Measurements from ENCODE around the gene NUB1.

Gene NUB1

DNA sequence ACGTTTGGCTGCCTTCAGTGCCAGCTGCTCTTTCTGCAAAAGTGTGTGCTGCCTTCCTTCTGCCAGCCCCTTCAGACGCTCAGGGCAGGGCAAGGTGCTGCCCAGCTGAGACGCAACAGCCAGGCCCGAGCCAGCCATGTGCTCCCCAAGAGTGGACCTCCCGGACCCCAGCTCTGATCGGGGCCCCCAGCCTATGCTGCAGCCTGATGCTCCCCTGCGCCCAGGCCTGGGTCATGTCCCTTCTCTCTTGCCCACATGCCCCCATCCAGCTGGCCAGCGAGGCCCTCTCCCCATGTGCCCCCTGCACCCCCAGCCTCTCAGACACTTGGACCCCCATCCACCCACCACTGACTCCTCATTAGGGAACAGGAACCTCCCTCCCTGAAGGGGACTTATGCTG is 50.4 kb downstream of the NUB1 start:
- no peak for DNase-seq

DNA sequence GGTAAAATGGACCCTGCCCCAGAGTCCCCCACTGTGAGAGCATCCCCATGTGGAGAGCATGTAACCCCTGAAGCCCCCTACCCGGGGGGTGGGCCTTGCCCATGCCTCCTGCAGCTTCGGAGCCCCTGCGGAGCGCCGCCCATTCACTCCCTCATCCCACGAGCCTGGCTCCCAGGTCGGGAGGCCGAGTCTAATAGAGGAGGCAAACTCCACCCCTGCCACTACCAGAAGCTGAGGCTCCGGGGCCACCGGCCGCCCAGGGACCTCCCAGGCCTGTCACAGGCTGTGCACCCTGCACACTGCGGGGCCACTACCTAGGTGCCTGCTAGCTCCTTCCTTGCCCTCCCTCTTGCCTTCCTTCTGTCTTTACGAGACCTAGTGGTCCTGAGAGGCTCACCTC is 50.8 kb downstream of the NUB1 start:
- DNase-seq, result no peak

GRCh38 chr7:151393031-151393977 is 51.7 kb downstream of the NUB1 start:
- DNase-seq, result peak; percentile 2

- no peak for DNase-seq
Measured at GRCh38 chr7:151394076-151395035, 52.7 kb downstream of the NUB1 start.

DNA sequence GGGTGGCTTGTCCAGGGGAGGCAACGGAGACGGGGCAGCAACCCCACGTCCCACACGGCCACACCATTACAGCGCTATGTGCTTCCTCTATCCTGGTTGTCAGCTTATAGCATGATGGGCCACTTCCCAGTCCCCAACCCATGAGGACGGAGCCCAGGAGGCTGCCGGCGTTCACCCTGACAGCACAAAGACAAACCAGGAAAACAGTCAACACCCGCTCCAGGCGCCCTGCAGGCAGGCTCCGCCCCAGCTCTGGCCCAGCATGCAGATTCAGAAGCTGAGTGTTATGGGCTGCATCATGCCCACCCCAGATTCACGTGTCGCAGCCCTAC is 53.4 kb downstream of the NUB1 start:
- DNase-seq, result peak; percentile 1

DNA sequence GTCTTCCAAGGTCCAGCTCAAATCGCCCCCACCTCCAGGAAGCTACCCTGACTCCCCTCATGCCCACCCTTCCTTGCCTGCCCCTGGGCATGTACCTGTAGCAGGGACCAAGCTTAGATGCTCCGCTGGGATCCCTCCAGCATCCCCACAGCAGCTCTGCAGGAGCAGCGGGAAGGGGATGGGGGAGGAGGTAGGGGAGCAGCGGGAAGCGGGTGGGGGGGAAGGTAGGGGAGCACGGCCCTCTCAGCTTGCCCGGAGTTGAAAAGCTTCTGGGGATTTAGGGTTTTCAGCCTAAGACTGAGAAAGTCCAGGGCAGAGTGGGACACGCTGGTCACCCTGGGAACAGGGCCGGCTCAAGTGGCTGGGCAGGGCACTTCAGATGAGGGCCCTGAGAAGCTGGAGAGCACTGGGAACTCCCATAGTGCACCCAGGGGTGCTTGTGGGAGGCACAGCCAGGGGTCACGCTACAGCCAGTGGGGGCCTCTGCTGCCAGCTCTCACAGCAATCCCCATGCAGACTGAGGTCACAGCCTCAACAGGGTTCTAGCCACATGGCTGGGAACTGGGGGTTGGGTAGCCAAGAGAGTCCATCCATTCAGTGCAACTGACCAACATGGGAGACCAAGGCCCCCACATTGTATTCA is 54.8 kb downstream of the NUB1 start:
- no peak for DNase-seq

DNA sequence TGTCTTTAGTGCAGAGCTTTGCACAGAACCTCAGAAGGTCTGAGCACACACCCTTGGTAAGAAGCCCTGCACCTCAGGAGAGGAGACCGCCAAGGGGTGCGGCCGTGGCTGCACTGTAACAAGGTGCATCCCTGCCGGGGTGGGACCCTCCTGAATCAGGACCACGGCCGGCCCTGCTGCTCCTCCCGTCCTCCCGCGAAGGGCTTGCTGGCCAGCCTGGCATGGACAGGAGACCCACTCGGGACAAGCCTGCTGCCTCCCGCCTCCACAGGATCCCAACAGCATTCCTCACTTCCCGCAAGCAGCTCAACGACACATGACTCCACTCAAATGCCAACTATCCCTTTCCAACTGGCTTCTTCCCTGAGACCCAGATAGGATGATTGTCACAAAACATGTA is 55.4 kb downstream of the NUB1 start:
- no peak for DNase-seq

DNA sequence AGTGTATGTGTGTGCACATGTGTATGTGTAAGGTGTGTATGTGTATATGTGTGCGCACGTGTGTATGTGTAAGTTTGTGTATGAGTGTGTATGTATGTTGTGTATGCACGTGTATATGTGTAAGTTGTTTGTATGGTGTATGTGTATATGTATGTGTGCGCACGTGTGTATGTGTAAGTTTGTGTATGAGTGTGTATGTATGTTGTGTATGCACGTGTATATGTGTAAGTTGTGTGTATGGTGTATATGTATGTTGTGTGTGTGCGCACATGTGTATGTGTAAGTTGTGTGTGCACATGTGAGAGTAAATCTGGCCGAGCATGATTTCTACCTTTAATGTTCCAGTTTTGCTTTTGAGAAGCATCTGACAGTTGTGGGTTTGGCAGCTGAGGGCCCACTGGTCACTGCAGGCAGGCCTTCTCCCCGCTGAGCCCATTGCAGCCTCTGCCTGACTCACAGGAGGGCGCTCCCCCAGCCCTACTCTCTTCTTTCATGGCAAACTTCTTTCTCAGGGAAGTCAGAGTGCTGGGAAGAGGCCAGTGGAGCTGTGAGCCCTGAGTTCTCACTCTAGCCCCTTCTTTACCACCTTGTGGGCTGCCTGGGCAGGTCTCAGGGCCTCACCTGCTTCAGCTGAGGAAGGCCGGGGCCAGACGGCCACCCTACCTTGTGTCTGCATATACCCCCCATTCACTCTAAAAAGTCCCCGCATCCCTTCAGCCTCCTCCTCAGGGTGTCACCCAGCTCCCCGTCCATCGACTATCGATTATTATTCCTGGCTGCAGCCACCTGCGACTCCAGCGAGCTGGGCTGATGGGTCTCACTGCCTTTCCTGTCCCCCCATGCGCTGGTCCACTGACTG is 57.1 kb downstream of the NUB1 start:
- DNase-seq, result no peak

- DNase-seq, result no peak
Measured at GRCh38 chr7:151399305-151399601, 57.6 kb downstream of the NUB1 start.

GRCh38 chr7:151399906-151400305 is 58.3 kb downstream of the NUB1 start:
- DNase-seq, result no peak

DNA sequence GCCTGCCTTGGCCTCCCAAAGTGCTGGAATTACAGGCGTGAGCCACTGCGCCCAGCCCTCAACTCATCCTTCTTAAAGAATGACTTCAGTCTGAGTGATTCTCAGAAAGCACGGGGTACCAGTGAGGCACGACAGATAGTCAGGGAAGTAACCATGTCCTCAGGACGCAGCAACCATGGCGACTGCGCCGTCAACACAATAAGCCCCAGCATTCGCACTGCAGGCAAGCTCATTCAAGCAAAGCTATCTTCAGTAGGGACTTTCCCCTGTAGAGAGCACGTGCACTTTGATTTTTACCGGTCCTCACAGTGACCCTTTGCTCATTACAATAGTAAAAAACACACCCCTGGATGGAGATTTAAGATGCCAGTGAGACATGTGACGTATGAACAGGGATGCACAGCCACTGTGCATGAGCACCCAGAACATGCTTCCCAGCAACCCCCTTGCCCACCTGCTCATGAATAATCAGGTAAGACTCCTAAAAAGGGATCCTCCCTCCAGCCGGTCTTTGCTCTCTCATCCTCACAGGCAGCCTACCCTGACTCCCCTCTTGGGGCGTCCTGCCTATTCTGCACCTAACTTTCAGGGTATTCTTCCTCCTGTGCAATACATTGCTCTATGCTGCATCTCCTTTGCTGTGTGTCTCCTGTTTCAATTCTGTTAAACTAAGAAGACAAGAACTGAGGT is 59.2 kb downstream of the NUB1 start:
- no peak for DNase-seq

DNA sequence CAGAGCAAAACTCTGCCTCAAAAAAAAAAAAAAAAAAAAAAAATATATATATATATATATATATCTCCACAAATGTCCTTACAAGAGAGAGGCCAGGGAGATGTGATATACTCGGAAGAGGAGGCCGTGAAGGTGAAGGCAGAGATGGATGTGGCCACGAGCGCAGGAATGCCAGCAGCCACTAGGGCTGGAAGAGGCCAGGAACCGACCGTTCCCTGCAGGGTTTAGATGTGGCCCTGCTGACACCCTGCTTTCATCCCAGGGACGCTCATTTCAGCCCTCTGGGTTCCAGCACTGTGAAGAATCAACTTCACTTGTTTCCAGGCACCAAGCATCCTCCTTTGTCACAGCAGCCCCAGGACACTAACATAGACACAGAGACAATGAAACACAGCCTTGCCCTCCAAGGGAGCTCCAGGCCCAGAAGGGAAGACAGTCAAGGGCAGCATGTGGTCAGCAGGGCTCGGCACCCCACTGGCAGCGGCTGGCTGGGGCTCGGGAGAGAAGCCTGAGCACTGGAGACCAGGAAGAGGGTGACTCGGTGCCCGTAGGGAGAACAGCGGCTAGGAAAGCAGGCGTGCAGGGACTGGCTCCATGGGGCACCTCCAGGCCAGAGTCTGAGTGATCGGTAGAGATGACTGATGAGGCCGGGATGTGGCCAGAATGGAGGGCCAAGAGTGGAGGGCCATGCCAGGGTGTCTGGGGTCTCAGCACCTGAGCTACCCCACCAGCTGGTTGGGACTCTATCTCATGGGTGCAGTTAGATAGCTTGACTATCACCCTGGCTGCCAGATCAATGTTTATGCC is 60.6 kb downstream of the NUB1 start:
- no peak for DNase-seq

DNA sequence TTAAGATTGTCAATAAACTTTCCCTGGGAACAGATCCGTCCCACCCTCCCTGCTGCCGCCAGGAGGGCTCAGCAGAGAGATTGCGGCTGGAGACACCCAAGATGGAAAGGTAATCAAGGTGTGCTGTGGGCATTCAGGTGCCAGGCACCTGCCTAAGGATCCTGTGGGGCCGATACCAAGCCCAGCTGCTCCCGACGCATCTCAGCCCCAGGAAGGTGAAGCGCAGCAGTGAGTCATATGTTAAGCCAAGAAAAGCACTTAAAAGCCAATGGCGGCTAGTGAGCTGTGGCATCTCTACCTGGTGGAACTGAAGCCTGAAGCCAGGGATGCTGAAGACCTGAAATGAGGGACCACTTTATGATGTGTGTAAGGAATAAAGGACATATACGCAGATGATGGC is 62.2 kb downstream of the NUB1 start:
- DNase-seq, result no peak

DNA sequence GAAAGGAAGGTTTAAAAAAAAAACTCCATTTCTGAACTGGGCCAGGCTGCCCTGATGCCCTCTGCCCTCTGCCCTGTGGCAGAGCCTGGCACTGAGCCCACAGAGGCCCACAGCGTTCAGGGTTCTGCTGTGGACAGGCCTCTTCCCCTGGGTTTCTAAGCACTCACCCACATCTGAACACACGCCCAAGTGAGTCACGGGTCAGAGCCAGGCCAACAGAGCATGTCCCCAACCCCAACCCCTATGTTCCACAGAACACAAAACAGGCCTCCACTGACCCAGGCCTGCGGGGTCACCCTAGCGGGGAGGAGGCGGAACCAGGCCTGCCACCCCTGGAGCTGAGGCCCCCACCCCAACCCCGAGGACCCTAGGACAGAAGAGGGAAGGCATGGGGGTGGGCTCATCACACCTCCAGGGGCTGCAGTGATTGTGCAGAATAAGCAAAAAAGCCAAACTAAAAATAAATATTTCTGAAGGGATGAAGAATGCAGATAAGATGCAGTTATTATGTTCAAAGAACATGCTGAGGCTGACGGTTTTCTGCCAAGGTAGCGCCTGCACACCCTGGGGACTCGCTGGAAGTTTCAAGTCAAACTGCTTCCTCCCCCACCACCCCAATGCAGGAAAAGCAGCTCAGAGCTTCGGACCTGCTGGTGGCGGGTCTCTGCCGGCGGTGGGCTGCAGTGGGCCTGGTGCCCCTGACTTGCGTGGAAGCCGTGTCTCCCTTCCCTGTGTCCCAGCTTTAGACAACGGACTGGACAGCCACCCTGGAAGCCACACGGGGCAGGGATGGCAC is 62.8 kb downstream of the NUB1 start:
- DNase-seq, result peak; percentile 84

DNA sequence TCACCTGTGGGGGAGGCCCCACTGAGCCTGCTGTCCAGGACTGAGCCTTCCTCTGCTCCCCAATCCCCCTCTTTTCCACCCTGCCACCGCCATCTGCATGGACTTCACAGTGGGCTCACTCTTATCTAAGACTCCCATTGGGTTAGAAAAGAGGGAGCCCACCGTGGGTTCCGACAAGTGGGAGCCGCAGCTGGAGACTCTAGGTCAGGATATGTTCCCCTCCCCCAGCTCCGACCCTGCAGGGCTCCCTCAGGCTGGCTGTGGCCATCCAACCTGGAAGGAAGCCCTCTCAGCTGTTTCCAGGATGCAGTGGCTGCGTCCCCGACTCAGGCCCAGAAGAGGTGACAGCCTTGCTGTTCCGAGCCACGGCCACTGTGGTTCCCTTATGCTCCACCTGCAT is 63.4 kb downstream of the NUB1 start:
- DNase-seq, result no peak

- DNase-seq, result no peak
Measured at GRCh38 chr7:151405588-151405987, 64.0 kb downstream of the NUB1 start.

DNA sequence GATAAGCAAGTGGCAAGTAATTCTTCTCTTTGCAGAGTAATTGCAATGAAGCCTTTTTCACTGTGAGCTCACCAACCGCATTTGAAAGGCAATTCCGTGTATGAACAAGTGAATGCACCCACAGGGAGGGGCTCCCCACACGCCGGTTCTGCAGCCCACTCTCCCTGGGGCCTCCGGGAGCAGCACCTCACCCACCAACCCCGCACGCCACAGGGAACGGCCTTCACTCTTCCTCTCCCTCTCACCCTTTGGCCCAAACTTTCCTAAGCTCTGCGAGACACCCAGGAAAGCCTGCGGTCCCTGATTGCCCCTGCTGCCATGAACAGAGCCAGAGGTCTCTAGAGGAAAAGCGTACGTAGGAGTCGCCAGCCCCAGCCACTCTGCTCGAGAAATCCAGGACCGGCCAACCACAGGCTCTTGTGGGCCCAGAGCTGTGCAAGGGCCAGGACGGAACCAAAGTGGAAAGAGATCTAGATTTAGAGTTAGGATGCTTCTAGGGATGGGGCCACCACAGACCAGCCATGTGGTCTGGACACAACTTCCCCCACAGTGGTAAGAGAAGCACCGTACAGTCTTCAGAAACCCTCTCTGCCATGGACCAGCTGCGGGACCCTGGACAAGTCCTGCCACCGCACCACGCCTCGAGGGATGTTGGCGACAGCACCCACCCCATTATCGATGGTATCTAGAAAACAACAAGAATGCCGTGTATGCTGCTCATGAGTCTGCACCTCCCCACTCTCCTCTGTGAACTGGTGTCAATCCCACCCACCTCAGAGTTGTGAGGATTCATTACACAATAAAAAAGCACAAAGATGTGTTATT is 64.7 kb downstream of the NUB1 start:
- no peak for DNase-seq

DNA sequence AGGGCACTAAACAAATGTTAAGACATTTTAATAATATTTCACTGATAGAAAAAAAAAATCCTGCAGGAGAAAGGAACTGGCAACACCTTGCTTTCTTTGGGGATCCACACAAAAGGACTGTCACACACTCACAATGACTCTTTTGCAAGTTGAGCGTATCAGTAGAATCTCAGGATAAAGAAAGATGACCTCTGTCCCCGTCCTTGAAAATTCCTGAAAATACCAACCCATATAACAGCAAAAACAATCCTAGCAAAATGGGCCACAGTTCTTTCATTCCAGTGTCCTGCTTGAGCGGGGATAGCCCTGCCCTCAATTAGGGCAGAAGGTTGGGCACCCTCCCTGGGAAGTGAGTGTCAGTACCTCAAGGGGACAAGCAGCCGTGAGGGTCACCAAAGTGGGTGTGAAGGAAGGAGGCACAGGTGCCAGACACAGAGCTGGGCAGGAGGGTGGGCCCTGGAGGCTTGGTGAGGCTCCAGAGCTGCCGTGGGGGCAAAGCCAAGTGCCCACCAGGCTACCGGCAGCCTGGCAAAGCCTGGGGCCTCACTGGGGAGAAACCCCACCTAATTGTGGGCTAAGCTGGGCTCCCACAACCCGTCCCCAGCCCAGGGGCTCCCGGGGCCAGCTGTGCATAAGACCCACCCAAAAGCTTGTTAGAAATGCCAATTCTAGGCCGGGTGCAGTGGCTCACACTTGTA is 65.4 kb downstream of the NUB1 start:
- no peak for DNase-seq

DNA sequence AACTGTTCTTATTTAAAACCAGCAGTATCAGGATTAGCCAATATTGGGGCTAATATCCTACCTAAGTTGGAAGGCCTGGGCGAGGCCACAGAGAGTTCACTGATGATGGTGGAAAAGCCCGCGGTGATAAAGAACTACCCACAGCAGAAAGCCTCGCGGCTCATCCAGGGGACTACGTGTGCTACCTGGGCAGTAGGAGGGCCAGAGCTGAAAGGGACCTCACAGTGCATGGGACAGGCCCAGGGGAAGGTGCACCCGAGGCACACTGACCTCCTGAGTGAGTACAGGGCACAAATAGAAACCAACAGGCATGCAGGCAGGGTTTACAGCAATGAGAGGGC is 66.9 kb downstream of the NUB1 start:
- DNase-seq, result no peak
